HepG2 (cell line): ENCODE results near the gene WNT5B. TPM values are rescaled to one million over a fixed set of nuclear protein-coding genes. Genes with fewer than 3 reads are reported as not detected.

ENCODE experiments used
- ATF7 ChIP-seq, 2 experiments: fragments of 450-650 bp in 1 of 2; sonication (generic) in 1 of 2; formaldehyde crosslinking in 1 of 2; IDR thresholded peaks; 2 replicates each; pipeline versions ENCODE4 v1.4.0 to v1.6.1; 2016 to 2020; ENCODE audit warnings: antibody characterized with exemption in 1 of 2, mild to moderate bottlenecking in 1 of 2, missing genetic modification reagents in 1 of 2
- CBFB ChIP-seq: sonication (generic); formaldehyde crosslinking; IDR thresholded peaks from 2 replicates; pipeline ENCODE4 v1.4.0; 2020; ENCODE audit warnings: missing genetic modification reagents
- CREB3 ChIP-seq: sonication (generic); formaldehyde crosslinking; IDR thresholded peaks from 2 replicates; pipeline ENCODE4 v1.5.0; 2020; ENCODE audit warnings: missing genetic modification reagents
- DMTF1 ChIP-seq: sonication (generic); formaldehyde crosslinking; IDR thresholded peaks from 2 replicates; pipeline ENCODE4 v1.4.0; 2020; ENCODE audit warnings: mild to moderate bottlenecking, missing genetic modification reagents
- HNF4G ChIP-seq, 2 experiments: sonication (generic) in 1 of 2; formaldehyde crosslinking in 1 of 2; IDR thresholded peaks; 2 replicates each; pipeline versions ENCODE4 v1.4.0 to v1.6.1; 2011 to 2020; ENCODE audit warnings: borderline replicate concordance in 2 of 2, low read depth in 2 of 2, mild to moderate bottlenecking in 2 of 2, low read length in 1 of 2, missing genetic modification reagents in 1 of 2, moderate library complexity in 1 of 2
- IRF2 ChIP-seq: IDR thresholded peaks from 2 replicates; pipeline ENCODE4 v1.6.1; 2018; ENCODE audit warnings: missing genetic modification reagents, missing compliant biosample characterization
- KDM3A ChIP-seq: IDR thresholded peaks from 2 replicates; pipeline ENCODE4 v1.6.1; 2018; ENCODE audit warnings: low read depth, missing compliant biosample characterization
- KLF15 ChIP-seq: sonication (generic); formaldehyde crosslinking; IDR thresholded peaks from 2 replicates; pipeline ENCODE4 v1.8.1; 2023; ENCODE audit warnings: borderline replicate concordance, mild to moderate bottlenecking, inconsistent platforms, missing genetic modification reagents, mixed read lengths
- KMT2A ChIP-seq: sonication (generic); formaldehyde crosslinking; IDR thresholded peaks from 2 replicates; pipeline ENCODE4 v1.4.0; 2020; ENCODE audit warnings: missing genetic modification reagents
- NFRKB ChIP-seq: fragments of 450-650 bp; IDR thresholded peaks from 2 replicates; pipeline ENCODE4 v1.6.1; 2017
- ZNF317 ChIP-seq: sonication (generic); formaldehyde crosslinking; IDR thresholded peaks from 2 replicates; pipeline ENCODE4 v1.5.0; 2020; ENCODE audit warnings: mild to moderate bottlenecking, missing genetic modification reagents
- ZNF75D ChIP-seq: sonication (generic); formaldehyde crosslinking; IDR thresholded peaks from 2 replicates; pipeline ENCODE4 v1.8.1; 2023; ENCODE audit warnings: missing genetic modification reagents, mild to moderate bottlenecking, borderline replicate concordance
- polyA plus RNA-seq, 8 experiments: library from polyadenylated mRNA; depleted of rRNA in 3 of 8; stranded (reverse) in 7 of 8; unstranded in 1 of 8; fragments of >200 nt; fragmentation: Illumina TruSeq in 4 of 8; extraction: Trizol in 4 of 8; gene quantifications; 2 replicates each; pipeline versions ENCODE4 v1.2.1 to v1.2.3, GENCODE V29; 2011 to 2016; ENCODE audit warnings: low read depth in 4 of 8, missing spikeins in 1 of 8, mixed read lengths in 1 of 8; ENCODE audit not compliant: insufficient read depth in 1 of 8
- total RNA-seq, 5 experiments: library from RNA; depleted of rRNA; stranded (reverse); fragments of >200 nt; fragmentation: Illumina TruSeq; extraction: Trizol; gene quantifications; 2 replicates each; pipeline ENCODE4 v1.2.3, GENCODE V29; 2016; ENCODE audit warnings: low read depth in 1 of 5
- TF ChIP-seq, protein P1 (sequence below), 2 experiments: fragments of 450-650 bp in 1 of 2; sonication (generic) in 1 of 2; formaldehyde crosslinking in 1 of 2; IDR thresholded peaks; 2 replicates each; pipeline versions ENCODE4 v1.6.1 to v1.8.0; 2016 to 2022; ENCODE audit warnings: antibody characterized with exemption in 1 of 2, mild to moderate bottlenecking in 1 of 2, missing genetic modification reagents in 1 of 2
- TF ChIP-seq, protein P2 (sequence below): sonication (generic); formaldehyde crosslinking; IDR thresholded peaks from 2 replicates; pipeline ENCODE4 v1.8.1; 2023; ENCODE audit warnings: missing genetic modification reagents, inconsistent platforms, borderline replicate concordance

Gene WNT5B
- total and polyA plus RNA-seq, 2 of the 13 experiments (the other 11 are each of a cell fraction or from before 2014, with no cell fraction given) = 0.04 TPM; not detected in 1

DNA sequence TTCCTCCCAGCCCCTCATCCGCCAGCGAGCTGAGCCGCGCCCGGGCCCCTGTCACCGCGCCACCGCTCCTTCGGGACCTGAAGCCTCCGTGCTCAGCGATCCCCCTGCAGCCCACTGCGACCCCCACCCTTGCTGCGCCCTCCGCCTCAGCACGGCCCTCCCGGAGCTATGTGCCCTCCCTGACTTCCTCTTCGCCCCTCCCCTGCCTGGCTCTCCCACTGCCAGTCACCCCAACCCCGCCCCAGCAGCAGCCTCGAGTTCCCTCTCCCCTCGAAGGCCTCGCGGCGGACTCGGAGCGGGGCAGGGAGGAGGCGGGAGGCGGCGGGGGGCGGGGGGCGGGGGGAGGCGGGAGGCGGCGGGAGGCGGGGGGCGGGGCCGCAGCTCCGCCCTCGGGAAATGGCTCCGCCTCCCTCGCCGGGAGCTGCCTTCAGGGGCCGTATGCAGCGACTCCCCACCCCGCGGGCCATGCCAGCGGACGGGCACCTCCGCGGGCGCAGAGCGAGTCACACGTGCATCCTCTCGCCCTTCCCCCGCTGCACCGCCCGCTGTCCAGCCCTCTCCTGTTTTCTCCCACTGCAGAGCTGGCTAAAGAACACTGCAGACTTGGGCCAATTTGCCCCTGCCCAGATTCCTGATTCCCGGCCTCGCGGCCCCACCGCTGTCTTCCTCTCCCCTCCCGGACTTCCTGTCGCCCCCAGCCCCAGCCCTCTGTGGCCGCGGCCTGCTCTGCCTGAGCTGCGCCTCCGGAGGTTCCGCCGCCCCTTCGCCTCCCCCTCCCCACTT lies 32.7 kb downstream of the WNT5B start (continued):
- TF ChIP-seq IRF2 (CRISPR knock-in tag) = peak; percentile 63; the same call in 1 of the 2 replicates
- TF ChIP-seq, protein P1, sequence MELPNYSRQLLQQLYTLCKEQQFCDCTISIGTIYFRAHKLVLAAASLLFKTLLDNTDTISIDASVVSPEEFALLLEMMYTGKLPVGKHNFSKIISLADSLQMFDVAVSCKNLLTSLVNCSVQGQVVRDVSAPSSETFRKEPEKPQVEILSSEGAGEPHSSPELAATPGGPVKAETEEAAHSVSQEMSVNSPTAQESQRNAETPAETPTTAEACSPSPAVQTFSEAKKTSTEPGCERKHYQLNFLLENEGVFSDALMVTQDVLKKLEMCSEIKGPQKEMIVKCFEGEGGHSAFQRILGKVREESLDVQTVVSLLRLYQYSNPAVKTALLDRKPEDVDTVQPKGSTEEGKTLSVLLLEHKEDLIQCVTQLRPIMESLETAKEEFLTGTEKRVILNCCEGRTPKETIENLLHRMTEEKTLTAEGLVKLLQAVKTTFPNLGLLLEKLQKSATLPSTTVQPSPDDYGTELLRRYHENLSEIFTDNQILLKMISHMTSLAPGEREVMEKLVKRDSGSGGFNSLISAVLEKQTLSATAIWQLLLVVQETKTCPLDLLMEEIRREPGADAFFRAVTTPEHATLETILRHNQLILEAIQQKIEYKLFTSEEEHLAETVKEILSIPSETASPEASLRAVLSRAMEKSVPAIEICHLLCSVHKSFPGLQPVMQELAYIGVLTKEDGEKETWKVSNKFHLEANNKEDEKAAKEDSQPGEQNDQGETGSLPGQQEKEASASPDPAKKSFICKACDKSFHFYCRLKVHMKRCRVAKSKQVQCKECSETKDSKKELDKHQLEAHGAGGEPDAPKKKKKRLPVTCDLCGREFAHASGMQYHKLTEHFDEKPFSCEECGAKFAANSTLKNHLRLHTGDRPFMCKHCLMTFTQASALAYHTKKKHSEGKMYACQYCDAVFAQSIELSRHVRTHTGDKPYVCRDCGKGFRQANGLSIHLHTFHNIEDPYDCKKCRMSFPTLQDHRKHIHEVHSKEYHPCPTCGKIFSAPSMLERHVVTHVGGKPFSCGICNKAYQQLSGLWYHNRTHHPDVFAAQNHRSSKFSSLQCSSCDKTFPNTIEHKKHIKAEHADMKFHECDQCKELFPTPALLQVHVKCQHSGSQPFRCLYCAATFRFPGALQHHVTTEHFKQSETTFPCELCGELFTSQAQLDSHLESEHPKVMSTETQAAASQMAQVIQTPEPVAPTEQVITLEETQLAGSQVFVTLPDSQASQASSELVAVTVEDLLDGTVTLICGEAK (IDR thresholded peaks at IDR 0.05) = no peak
- TF ChIP-seq, protein P1 (CRISPR knock-in tag; IDR thresholded peaks at IDR 0.05) = no peak
- no peak for TF ChIP-seq HNF4G (IDR thresholded peaks at IDR 0.05; ENCODE audit: borderline replicate concordance, low read depth, low read length)
- TF ChIP-seq HNF4G (CRISPR knock-in tag; IDR thresholded peaks at IDR 0.05; ENCODE audit: borderline replicate concordance, low read depth) = no peak
- 0 out of 2 replicates have a peak, but pooled peaks have one; percentile 27 for TF ChIP-seq KDM3A (CRISPR knock-in tag)
- TF ChIP-seq NFRKB = no peak
- TF ChIP-seq KLF15 (CRISPR knock-in tag) = no peak
- TF ChIP-seq CBFB (CRISPR knock-in tag) = no peak
- TF ChIP-seq ATF7 (IDR thresholded peaks at IDR 0.05) = no peak
- no peak for TF ChIP-seq ATF7 (CRISPR knock-in tag; IDR thresholded peaks at IDR 0.05)
- TF ChIP-seq, protein P2, sequence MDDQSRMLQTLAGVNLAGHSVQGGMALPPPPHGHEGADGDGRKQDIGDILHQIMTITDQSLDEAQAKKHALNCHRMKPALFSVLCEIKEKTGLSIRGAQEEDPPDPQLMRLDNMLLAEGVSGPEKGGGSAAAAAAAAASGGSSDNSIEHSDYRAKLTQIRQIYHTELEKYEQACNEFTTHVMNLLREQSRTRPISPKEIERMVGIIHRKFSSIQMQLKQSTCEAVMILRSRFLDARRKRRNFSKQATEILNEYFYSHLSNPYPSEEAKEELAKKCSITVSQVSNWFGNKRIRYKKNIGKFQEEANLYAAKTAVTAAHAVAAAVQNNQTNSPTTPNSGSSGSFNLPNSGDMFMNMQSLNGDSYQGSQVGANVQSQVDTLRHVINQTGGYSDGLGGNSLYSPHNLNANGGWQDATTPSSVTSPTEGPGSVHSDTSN = no peak
- peak; percentile 67; the same call in 1 of the 2 replicates for TF ChIP-seq ZNF317 (CRISPR knock-in tag)
- TF ChIP-seq ZNF75D (CRISPR knock-in tag) = no peak
- no peak for TF ChIP-seq CREB3 (CRISPR knock-in tag)
- no peak for TF ChIP-seq DMTF1
- TF ChIP-seq KMT2A (CRISPR knock-in tag) = no peak
